ENCODE measurements around the gene PTMS. TPM values are rescaled to one million over a fixed set of nuclear protein-coding genes. Genes with fewer than 3 reads are reported as not detected.

PTMS gene
- total and polyA plus RNA-seq, 9 of the 15 experiments (the other 6 are each of a cell fraction or from before 2014, with no cell fraction given): 5.1 to 287 (median 78.5) TPM

DNA sequence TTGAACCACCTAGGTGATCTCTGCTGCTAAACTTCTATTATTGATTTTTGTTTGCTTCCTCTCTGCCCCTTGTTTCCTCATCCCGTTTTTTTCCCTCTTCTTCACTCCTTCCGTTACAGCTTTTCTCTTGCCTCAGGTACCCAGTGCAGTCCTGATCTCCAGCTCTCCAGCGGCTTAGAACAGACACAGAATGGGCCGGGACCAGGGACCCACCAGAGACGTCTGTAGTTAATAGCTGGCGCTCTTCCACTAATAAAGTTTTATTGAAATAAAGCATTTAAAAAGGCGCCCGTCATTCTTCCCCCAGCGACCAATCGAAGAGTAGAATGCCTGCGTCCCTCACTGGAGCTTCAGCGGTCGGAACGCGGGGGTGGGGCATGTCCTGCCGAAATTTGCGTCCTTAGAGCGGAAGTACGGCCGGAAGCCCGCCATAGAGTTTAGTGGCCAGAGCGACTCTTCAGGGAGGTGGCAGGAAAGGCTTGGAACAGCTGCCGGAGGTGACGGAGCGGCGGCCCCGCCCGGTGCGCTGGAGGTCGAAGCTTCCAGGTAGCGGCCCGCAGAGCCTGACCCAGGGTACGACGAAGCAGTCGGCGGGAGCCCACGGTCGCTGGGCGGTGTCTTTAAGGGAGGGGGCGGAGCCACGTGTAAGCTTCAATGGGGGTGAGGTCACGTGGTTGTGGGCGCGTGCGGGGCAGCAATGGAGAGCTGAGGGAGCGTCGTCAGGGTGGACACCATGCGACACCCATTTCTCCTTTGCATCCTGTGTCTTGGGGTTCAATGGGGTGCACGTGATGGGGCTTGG lies 42.4 kb upstream of the PTMS start, which contains the start of gene COPS7A (continued):
- TF ChIP-seq, protein P1, sequence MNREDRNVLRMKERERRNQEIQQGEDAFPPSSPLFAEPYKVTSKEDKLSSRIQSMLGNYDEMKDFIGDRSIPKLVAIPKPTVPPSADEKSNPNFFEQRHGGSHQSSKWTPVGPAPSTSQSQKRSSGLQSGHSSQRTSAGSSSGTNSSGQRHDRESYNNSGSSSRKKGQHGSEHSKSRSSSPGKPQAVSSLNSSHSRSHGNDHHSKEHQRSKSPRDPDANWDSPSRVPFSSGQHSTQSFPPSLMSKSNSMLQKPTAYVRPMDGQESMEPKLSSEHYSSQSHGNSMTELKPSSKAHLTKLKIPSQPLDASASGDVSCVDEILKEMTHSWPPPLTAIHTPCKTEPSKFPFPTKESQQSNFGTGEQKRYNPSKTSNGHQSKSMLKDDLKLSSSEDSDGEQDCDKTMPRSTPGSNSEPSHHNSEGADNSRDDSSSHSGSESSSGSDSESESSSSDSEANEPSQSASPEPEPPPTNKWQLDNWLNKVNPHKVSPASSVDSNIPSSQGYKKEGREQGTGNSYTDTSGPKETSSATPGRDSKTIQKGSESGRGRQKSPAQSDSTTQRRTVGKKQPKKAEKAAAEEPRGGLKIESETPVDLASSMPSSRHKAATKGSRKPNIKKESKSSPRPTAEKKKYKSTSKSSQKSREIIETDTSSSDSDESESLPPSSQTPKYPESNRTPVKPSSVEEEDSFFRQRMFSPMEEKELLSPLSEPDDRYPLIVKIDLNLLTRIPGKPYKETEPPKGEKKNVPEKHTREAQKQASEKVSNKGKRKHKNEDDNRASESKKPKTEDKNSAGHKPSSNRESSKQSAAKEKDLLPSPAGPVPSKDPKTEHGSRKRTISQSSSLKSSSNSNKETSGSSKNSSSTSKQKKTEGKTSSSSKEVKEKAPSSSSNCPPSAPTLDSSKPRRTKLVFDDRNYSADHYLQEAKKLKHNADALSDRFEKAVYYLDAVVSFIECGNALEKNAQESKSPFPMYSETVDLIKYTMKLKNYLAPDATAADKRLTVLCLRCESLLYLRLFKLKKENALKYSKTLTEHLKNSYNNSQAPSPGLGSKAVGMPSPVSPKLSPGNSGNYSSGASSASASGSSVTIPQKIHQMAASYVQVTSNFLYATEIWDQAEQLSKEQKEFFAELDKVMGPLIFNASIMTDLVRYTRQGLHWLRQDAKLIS (CRISPR knock-in tag; IDR thresholded peaks at IDR 0.05): peak; percentile 82; the same call in 1 of the 2 replicates
- peak; percentile 76 for TF ChIP-seq MYBL2 (IDR thresholded peaks at IDR 0.05; ENCODE audit: low read depth)
- no peak for TF ChIP-seq MYBL2 (CRISPR knock-in tag; IDR thresholded peaks at IDR 0.05; ENCODE audit: borderline replicate concordance)
- TF ChIP-seq ZBTB26 (CRISPR knock-in tag; IDR thresholded peaks at IDR 0.05): 0 out of 2 replicates have a peak, but pooled peaks have one; percentile 21
- peak; percentile 13; the same call in 1 of the 2 replicates for TF ChIP-seq CHD2 (IDR thresholded peaks at IDR 0.05; ENCODE audit: low read depth, low read length)
- TF ChIP-seq ZNF785 (CRISPR knock-in tag; IDR thresholded peaks at IDR 0.05): no peak
- no peak for TF ChIP-seq ZNF512 (tag; IDR thresholded peaks at IDR 0.05)
- TF ChIP-seq, protein P2, sequence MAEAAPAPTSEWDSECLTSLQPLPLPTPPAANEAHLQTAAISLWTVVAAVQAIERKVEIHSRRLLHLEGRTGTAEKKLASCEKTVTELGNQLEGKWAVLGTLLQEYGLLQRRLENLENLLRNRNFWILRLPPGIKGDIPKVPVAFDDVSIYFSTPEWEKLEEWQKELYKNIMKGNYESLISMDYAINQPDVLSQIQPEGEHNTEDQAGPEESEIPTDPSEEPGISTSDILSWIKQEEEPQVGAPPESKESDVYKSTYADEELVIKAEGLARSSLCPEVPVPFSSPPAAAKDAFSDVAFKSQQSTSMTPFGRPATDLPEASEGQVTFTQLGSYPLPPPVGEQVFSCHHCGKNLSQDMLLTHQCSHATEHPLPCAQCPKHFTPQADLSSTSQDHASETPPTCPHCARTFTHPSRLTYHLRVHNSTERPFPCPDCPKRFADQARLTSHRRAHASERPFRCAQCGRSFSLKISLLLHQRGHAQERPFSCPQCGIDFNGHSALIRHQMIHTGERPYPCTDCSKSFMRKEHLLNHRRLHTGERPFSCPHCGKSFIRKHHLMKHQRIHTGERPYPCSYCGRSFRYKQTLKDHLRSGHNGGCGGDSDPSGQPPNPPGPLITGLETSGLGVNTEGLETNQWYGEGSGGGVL (CRISPR knock-in tag; IDR thresholded peaks at IDR 0.05): no peak
- no peak for TF ChIP-seq SREBF2 (CRISPR knock-in tag; IDR thresholded peaks at IDR 0.05)
- peak; percentile 59; the same call in 1 of the 2 replicates for TF ChIP-seq ARID4B (CRISPR knock-in tag; IDR thresholded peaks at IDR 0.05)
- TF ChIP-seq SMAD3 (CRISPR knock-in tag; conservative IDR thresholded peaks at IDR 0.05): no peak
- no peak; a peak in 1 of 4 replicates for TF ChIP-seq TRIM24 (IDR thresholded peaks at IDR 0.05)

Data from K562 (cell line).